NCI-H226 (cell line): Measurements from ENCODE around the gene TTLL11.

Experiments used
- DNase-seq: peaks from one replicate; pipeline ENCODE4 v3.0.0-alpha.2; 2015

TTLL11 gene

GRCh38 chr9:121962421-121962820, 130.7 kb downstream of the TTLL11 start:
- no peak for DNase-seq

GRCh38 chr9:121960665-121961064, 132.4 kb downstream of the TTLL11 start:
- DNase-seq, result no peak

- DNase-seq, result no peak
Measured at GRCh38 chr9:121958530-121958929, 134.6 kb downstream of the TTLL11 start.

- peak; percentile 26 for DNase-seq
Measured at GRCh38 chr9:121956808-121957207, 136.3 kb downstream of the TTLL11 start.

GRCh38 chr9:121955649-121956048, 137.5 kb downstream of the TTLL11 start:
- no peak for DNase-seq

- peak; percentile 15 for DNase-seq
Measured at GRCh38 chr9:121954477-121955140, 138.5 kb downstream of the TTLL11 start.

GRCh38 chr9:121952611-121953010, 140.5 kb downstream of the TTLL11 start:
- no peak for DNase-seq

- no peak for DNase-seq
Measured at GRCh38 chr9:121950866-121951265, 142.2 kb downstream of the TTLL11 start.

- DNase-seq, result no peak
Measured at GRCh38 chr9:121950441-121950840, 142.7 kb downstream of the TTLL11 start.

- DNase-seq, result no peak
Measured at GRCh38 chr9:121949766-121950165, 143.3 kb downstream of the TTLL11 start.

GRCh38 chr9:121949364-121949763, 143.7 kb downstream of the TTLL11 start:
- DNase-seq, result no peak

- no peak for DNase-seq
Measured at GRCh38 chr9:121947775-121948174, 145.3 kb downstream of the TTLL11 start.

GRCh38 chr9:121946465-121946864, 146.6 kb downstream of the TTLL11 start:
- no peak for DNase-seq

- DNase-seq, result peak; percentile 73
Measured at GRCh38 chr9:121945849-121946248, 147.3 kb downstream of the TTLL11 start.

- DNase-seq, result no peak
Measured at GRCh38 chr9:121945281-121945680, 147.8 kb downstream of the TTLL11 start.

- peak; percentile 22 for DNase-seq
Measured at GRCh38 chr9:121944711-121945191, 148.4 kb downstream of the TTLL11 start.

GRCh38 chr9:121943463-121943862, 149.6 kb downstream of the TTLL11 start:
- DNase-seq, result no peak

- no peak for DNase-seq
Measured at GRCh38 chr9:121942866-121943382, 150.2 kb downstream of the TTLL11 start.

GRCh38 chr9:121942313-121942712, 150.8 kb downstream of the TTLL11 start:
- DNase-seq, result no peak

GRCh38 chr9:121939643-121940042, 153.5 kb downstream of the TTLL11 start:
- DNase-seq, result no peak

GRCh38 chr9:121938621-121939020, 154.5 kb downstream of the TTLL11 start:
- DNase-seq, result no peak

GRCh38 chr9:121937240-121937639, 155.9 kb downstream of the TTLL11 start:
- no peak for DNase-seq

GRCh38 chr9:121935739-121936138, 157.4 kb downstream of the TTLL11 start:
- no peak for DNase-seq

- DNase-seq, result no peak
Measured at GRCh38 chr9:121930956-121931355, 162.2 kb downstream of the TTLL11 start.
